Measurements from ENCODE around the gene CCDC40. TPM values are rescaled to one million over a fixed set of nuclear protein-coding genes. Genes with fewer than 3 reads are reported as not detected.

CCDC40 gene
- total RNA-seq, 4 donors from 2014 or later = 2.8 to 54.5 (median 7.8) TPM

DNA sequence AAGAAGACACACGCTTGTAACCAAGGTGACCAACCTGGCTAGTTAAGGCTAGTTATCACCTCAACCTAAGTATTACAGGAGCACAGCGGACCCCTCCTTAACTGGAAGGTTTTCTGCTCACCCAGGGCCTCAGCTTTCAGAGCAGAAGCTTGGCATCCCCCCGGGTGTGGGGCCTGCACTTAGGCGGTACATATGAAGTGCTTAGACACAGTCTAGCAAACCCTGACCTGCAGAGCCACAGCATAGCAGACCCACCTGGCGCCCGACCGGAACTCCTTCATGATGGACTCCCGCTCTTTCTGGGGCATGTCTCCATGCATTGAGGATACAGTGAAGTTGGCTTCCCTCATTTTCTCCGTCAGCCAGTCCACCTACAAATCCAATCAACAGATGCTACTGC, 100.7 kb downstream of the CCDC40 start:
- no peak for TF ChIP-seq POLR2A (IDR thresholded peaks at IDR 0.05)
- no peak for TF ChIP-seq CTCF (IDR thresholded peaks at IDR 0.05)
- H3K4me1 ChIP-seq = no peaks in the 10 kb centered on the region

GRCh38 chr17:80138856-80139426, 102.5 kb downstream of the CCDC40 start:
- H3K36me3 ChIP-seq = peaks cover 0 to 100% (median 0%) of the 10 kb centered on the region in 3 donors
- no peaks in the 10 kb centered on the region for H3K4me1 ChIP-seq
- no peak overlapping the region for H3K27ac ChIP-seq
- no peak for DNase-seq
- no peaks in the 10 kb centered on the region for H3K27me3 ChIP-seq
- no peaks in the 10 kb centered on the region for H3K9me3 ChIP-seq
- no peak for TF ChIP-seq POLR2A (IDR thresholded peaks at IDR 0.05)
- no peak for TF ChIP-seq CTCF (IDR thresholded peaks at IDR 0.05)
- H3K4me3 ChIP-seq = no peak overlapping the region

More for the DNA sequence above, 100.7 kb downstream of the CCDC40 start:
- H3K27ac ChIP-seq = no peak overlapping the region
- DNase-seq = no peak
- no peaks in the 10 kb centered on the region for H3K9me3 ChIP-seq
- H3K36me3 ChIP-seq = peaks cover 0 to 94% (median 0%) of the 10 kb centered on the region in 3 donors
- H3K4me3 ChIP-seq = no peak overlapping the region
- H3K27me3 ChIP-seq = no peaks in the 10 kb centered on the region

GRCh38 chr17:80141463-80142165, 105.2 kb downstream of the CCDC40 start:
- no peak for DNase-seq
- no peaks in the 10 kb centered on the region for H3K9me3 ChIP-seq
- H3K36me3 ChIP-seq = peaks cover 0 to 76% (median 0%) of the 10 kb centered on the region in 3 donors
- no peak overlapping the region for H3K4me3 ChIP-seq
- TF ChIP-seq POLR2A (IDR thresholded peaks at IDR 0.05) = no peak
- TF ChIP-seq CTCF (IDR thresholded peaks at IDR 0.05) = no peak
- peaks cover 0 to 11% (median 5%) of the 10 kb centered on the region in 4 donors for H3K4me1 ChIP-seq
- H3K27ac ChIP-seq = no peak overlapping the region
- no peaks in the 10 kb centered on the region for H3K27me3 ChIP-seq

DNA sequence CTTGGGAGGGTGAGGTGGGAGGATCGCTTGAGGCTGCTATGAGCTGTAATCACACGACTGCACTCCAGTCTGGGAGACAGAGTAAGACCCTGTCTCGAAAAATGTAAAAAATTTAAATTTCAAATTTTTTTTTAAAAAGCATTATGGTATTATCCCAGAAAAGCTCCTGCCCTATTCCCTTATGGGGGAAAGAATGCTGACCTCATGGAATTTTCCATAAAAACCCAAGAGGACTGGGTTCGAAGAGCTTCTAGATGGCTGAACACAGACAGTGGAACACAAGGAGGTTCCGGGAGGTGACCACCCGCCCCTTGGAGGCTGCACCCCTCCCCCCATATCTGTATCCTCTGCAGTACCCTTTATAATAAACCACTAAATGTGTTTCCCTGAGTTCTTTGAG, 106.5 kb downstream of the CCDC40 start:
- Histone ChIP-seq H3K4me3 (no peak overlapping the region), H3K36me3 (peaks cover 0 to 63% (median 0%) of the 10 kb centered on the region in 3 donors), H3K4me1 (peaks cover 0 to 13% (median 6%) of the 10 kb centered on the region in 4 donors), H3K27ac (no peak overlapping the region), H3K9me3 (no peaks in the 10 kb centered on the region), H3K27me3 (no peaks in the 10 kb centered on the region)
- DNase-seq = no peak
- TF ChIP-seq CTCF (IDR thresholded peaks at IDR 0.05) (no peak), POLR2A (IDR thresholded peaks at IDR 0.05) (no peak)

- no peak for DNase-seq
- Histone ChIP-seq H3K9me3 (no peaks in the 10 kb centered on the region), H3K4me1 (peaks cover 0 to 24% (median 8%) of the 10 kb centered on the region in 4 donors), H3K27ac (no peak overlapping the region), H3K36me3 (peaks cover 0 to 39% (median 0%) of the 10 kb centered on the region in 3 donors), H3K27me3 (no peaks in the 10 kb centered on the region), H3K4me3 (peak overlapping the region; percentile 73 to 95 (median 80))
- TF ChIP-seq POLR2A (IDR thresholded peaks at IDR 0.05) (no peak), CTCF (IDR thresholded peaks at IDR 0.05) (no peak)
Measured at GRCh38 chr17:80145076-80146075, 108.9 kb downstream of the CCDC40 start.

Data from Peyer's patch (tissue), 4 donors.